ENCODE measurements around the gene APOBEC3F. TPM values are rescaled to one million over a fixed set of nuclear protein-coding genes. Genes with fewer than 3 reads are reported as not detected.

Gene APOBEC3F
- total RNA-seq, 1 donor from 2014 or later, result 2.8 TPM

GRCh38 chr22:39084666-39085065, 44.0 kb downstream of the APOBEC3F start:
- Mint-ChIP-seq H3K9me3 (ENCODE audit: unreplicated experiment) (no peaks in the 10 kb centered on the region), H3K27me3 (ENCODE audit: unreplicated experiment) (peaks cover 12% of the 10 kb centered on the region), H3K4me1 (ENCODE audit: low read depth, unreplicated experiment) (peaks cover 7% of the 10 kb centered on the region), H3K4me3 (ENCODE audit: unreplicated experiment) (no peak overlapping the region), H3K36me3 (ENCODE audit: unreplicated experiment) (no peaks in the 10 kb centered on the region), H3K27ac (ENCODE audit: unreplicated experiment) (no peak overlapping the region)
- DNase-seq, result no peak
- no peak for TF ChIP-seq CTCF (IDR thresholded peaks at IDR 0.05; ENCODE audit: partially characterized antibody, unreplicated experiment)

GRCh38 chr22:39087098-39087497, 46.4 kb downstream of the APOBEC3F start:
- Mint-ChIP-seq H3K27ac (ENCODE audit: unreplicated experiment) (no peak overlapping the region), H3K27me3 (ENCODE audit: unreplicated experiment) (peaks cover 6% of the 10 kb centered on the region), H3K4me3 (ENCODE audit: unreplicated experiment) (no peak overlapping the region), H3K9me3 (ENCODE audit: unreplicated experiment) (peaks cover under 1% of the 10 kb centered on the region), H3K36me3 (ENCODE audit: unreplicated experiment) (no peaks in the 10 kb centered on the region), H3K4me1 (ENCODE audit: low read depth, unreplicated experiment) (peaks cover 7% of the 10 kb centered on the region)
- TF ChIP-seq CTCF (IDR thresholded peaks at IDR 0.05; ENCODE audit: partially characterized antibody, unreplicated experiment), result no peak
- no peak for DNase-seq

GRCh38 chr22:39087881-39088684, 47.4 kb downstream of the APOBEC3F start:
- peak; percentile 60 for DNase-seq
- peaks cover 1% of the 10 kb centered on the region for H3K9me3 Mint-ChIP-seq (ENCODE audit: unreplicated experiment)
- no peak overlapping the region for H3K4me3 Mint-ChIP-seq (ENCODE audit: unreplicated experiment)
- no peaks in the 10 kb centered on the region for H3K36me3 Mint-ChIP-seq (ENCODE audit: unreplicated experiment)
- H3K4me1 Mint-ChIP-seq (ENCODE audit: low read depth, unreplicated experiment), result peaks cover 7% of the 10 kb centered on the region
- H3K27me3 Mint-ChIP-seq (ENCODE audit: unreplicated experiment), result peaks cover 8% of the 10 kb centered on the region
- peak overlapping the region; percentile 64 for H3K27ac Mint-ChIP-seq (ENCODE audit: unreplicated experiment)
- TF ChIP-seq CTCF (IDR thresholded peaks at IDR 0.05; ENCODE audit: partially characterized antibody, unreplicated experiment), result no peak

- Mint-ChIP-seq H3K36me3 (ENCODE audit: unreplicated experiment) (no peaks in the 10 kb centered on the region), H3K4me3 (ENCODE audit: unreplicated experiment) (no peak overlapping the region), H3K27ac (ENCODE audit: unreplicated experiment) (no peak overlapping the region), H3K9me3 (ENCODE audit: unreplicated experiment) (peaks cover 1% of the 10 kb centered on the region), H3K27me3 (ENCODE audit: unreplicated experiment) (peaks cover 8% of the 10 kb centered on the region), H3K4me1 (ENCODE audit: low read depth, unreplicated experiment) (peaks cover 7% of the 10 kb centered on the region)
- no peak for TF ChIP-seq CTCF (IDR thresholded peaks at IDR 0.05; ENCODE audit: partially characterized antibody, unreplicated experiment)
- DNase-seq, result no peak
These were observed 48.0 kb downstream of the APOBEC3F start for GRCh38 chr22:39088685-39089032.

- Mint-ChIP-seq H3K27ac (ENCODE audit: unreplicated experiment) (no peak overlapping the region), H3K27me3 (ENCODE audit: unreplicated experiment) (peaks cover 8% of the 10 kb centered on the region), H3K36me3 (ENCODE audit: unreplicated experiment) (no peaks in the 10 kb centered on the region), H3K4me1 (ENCODE audit: low read depth, unreplicated experiment) (peaks cover 7% of the 10 kb centered on the region), H3K9me3 (ENCODE audit: unreplicated experiment) (peaks cover 1% of the 10 kb centered on the region), H3K4me3 (ENCODE audit: unreplicated experiment) (no peak overlapping the region)
- DNase-seq, result no peak
- no peak for TF ChIP-seq CTCF (IDR thresholded peaks at IDR 0.05; ENCODE audit: partially characterized antibody, unreplicated experiment)
These were observed 49.3 kb downstream of the APOBEC3F start for GRCh38 chr22:39089928-39090327.
